ENCODE measurements around the gene PEX7. TPM values are rescaled to one million over a fixed set of nuclear protein-coding genes. Genes with fewer than 3 reads are reported as not detected.
A peak's percentile ranks its signal among the peaks of the same experiment; 100 is the strongest.

The PEX7 gene
- total RNA-seq, 2 experiments from 2014 or later: 2.0 to 3.4 TPM

- no peak for TF ChIP-seq CTCF (IDR thresholded peaks at IDR 0.05)
- H3K9me3 ChIP-seq (ENCODE audit: control insufficient read depth in 1 of 2, insufficient read depth in 1 of 2, low read length in 2 of 2): no peaks in the 10 kb centered on the region
- ATAC-seq (ENCODE audit: poor library complexity) (no peak), DNase-seq (no peak)
- Mint-ChIP-seq H3K9me3 (no peaks in the 10 kb centered on the region), H3K27ac (peak overlapping the region; percentile 92), H3K4me3 (peak overlapping the region; percentile 96), H3K4me1 (ENCODE audit: low read depth) (peaks cover 51% of the 10 kb centered on the region), H3K27me3 (no peaks in the 10 kb centered on the region), H3K36me3 (ENCODE audit: low read depth) (peaks cover 16% of the 10 kb centered on the region)
- peaks cover 41% of the 10 kb centered on the region for H3K4me1 ChIP-seq (ENCODE audit: insufficient read depth, low read length)
- ChIA-PET CTCF (interaction anchor here (0.7 to 8.2 kb wide), 5 partner anchors 38 to 146 kb away, joined by 3 to 224 read pairs (median 42); no protein-coding TSS in a partner anchor), POLR2A (interaction anchor here (2.7 to 8.6 kb wide), 5 partner anchors 28 to 501 kb away, joined by 41 to 151 read pairs (median 110); partner anchors contain the start of gene BCLAF1)
- H3K27ac ChIP-seq (ENCODE audit: low read depth in 1 of 2, low read length in 2 of 2): peak overlapping the region; percentile 59 to 98
- no peaks in the 10 kb centered on the region for H3K27me3 ChIP-seq (ENCODE audit: control insufficient read depth in 1 of 2, insufficient read depth in 2 of 2, low read length in 2 of 2)
- intact Hi-C loops (cut with DNase I, micrococcal nuclease): loop anchor here (5.0 to 10.0 kb wide), 3 partner anchors 76 to 506 kb away; partner anchors contain the start of gene BCLAF1 (in 2 of the 2)
- H3K36me3 ChIP-seq (ENCODE audit: insufficient read depth, low read length): no peaks in the 10 kb centered on the region
- peak overlapping the region; percentile 74 for H3K4me3 ChIP-seq (ENCODE audit: low read length)
Measured at GRCh38 chr6:136790411-136791295, 31.7 kb upstream of the PEX7 start.

GRCh38 chr6:136791296-136792094, 30.9 kb upstream of the PEX7 start:
- H3K9me3 ChIP-seq (ENCODE audit: control insufficient read depth in 1 of 2, insufficient read depth in 1 of 2, low read length in 2 of 2): no peaks in the 10 kb centered on the region
- H3K36me3 ChIP-seq (ENCODE audit: insufficient read depth, low read length): no peaks in the 10 kb centered on the region
- peak overlapping the region; percentile 74 for H3K4me3 ChIP-seq (ENCODE audit: low read length)
- Mint-ChIP-seq H3K4me1 (ENCODE audit: low read depth) (peaks cover 48% of the 10 kb centered on the region), H3K27me3 (no peaks in the 10 kb centered on the region), H3K27ac (peak overlapping the region; percentile 92), H3K36me3 (ENCODE audit: low read depth) (peaks cover 16% of the 10 kb centered on the region), H3K4me3 (peak overlapping the region; percentile 96), H3K9me3 (no peaks in the 10 kb centered on the region)
- H3K4me1 ChIP-seq (ENCODE audit: insufficient read depth, low read length): peaks cover 34% of the 10 kb centered on the region
- no peak for TF ChIP-seq CTCF (IDR thresholded peaks at IDR 0.05)
- CTCF ChIA-PET: interaction anchor here (0.6 to 8.2 kb wide), 53 partner anchors 9 to 1612 kb away, joined by 3 to 224 read pairs (median 6); partner anchors contain the start of gene PEX7
- POLR2A ChIA-PET: interaction anchor here (0.6 to 8.6 kb wide), 39 partner anchors 10 to 502 kb away, joined by 3 to 151 read pairs (median 6); partner anchors contain the start of genes BCLAF1 and PEX7
- no peaks in the 10 kb centered on the region for H3K27me3 ChIP-seq (ENCODE audit: control insufficient read depth in 1 of 2, insufficient read depth in 2 of 2, low read length in 2 of 2)
- peak overlapping the region; percentile 59 to 98 for H3K27ac ChIP-seq (ENCODE audit: low read depth in 1 of 2, low read length in 2 of 2)
- intact Hi-C loops (cut with DNase I, micrococcal nuclease): loop anchor here (1.0 to 10.0 kb wide), 5 partner anchors 38 to 507 kb away; partner anchors contain the start of gene BCLAF1 (in 2 of the 2)
- DNase-seq (peak; percentile 28 to 77 (median 44)), ATAC-seq (ENCODE audit: poor library complexity) (peak; percentile 3)

GRCh38 chr6:136792095-136792409, 30.3 kb upstream of the PEX7 start:
- ChIA-PET POLR2A (interaction anchor here (0.6 to 8.6 kb wide), 45 partner anchors 8 to 503 kb away, joined by 3 to 151 read pairs (median 5); partner anchors contain the start of genes BCLAF1 and PEX7), CTCF (interaction anchor here (0.6 to 8.2 kb wide), 56 partner anchors 9 to 1611 kb away, joined by 3 to 224 read pairs (median 6); partner anchors contain the start of gene PEX7)
- DNase-seq: no peak
- peak; percentile 10 for ATAC-seq (ENCODE audit: poor library complexity)
- Histone ChIP-seq H3K27ac (ENCODE audit: low read depth in 1 of 2, low read length in 2 of 2) (peak overlapping the region in 1 of 2 donors; percentile 98), H3K9me3 (ENCODE audit: control insufficient read depth in 1 of 2, insufficient read depth in 1 of 2, low read length in 2 of 2) (no peaks in the 10 kb centered on the region), H3K36me3 (ENCODE audit: insufficient read depth, low read length) (no peaks in the 10 kb centered on the region), H3K27me3 (ENCODE audit: control insufficient read depth in 1 of 2, insufficient read depth in 2 of 2, low read length in 2 of 2) (no peaks in the 10 kb centered on the region), H3K4me1 (ENCODE audit: insufficient read depth, low read length) (peaks cover 28% of the 10 kb centered on the region), H3K4me3 (ENCODE audit: low read length) (peak overlapping the region; percentile 74)
- TF ChIP-seq CTCF (IDR thresholded peaks at IDR 0.05): no peak
- Mint-ChIP-seq H3K9me3 (no peaks in the 10 kb centered on the region), H3K27me3 (no peaks in the 10 kb centered on the region), H3K4me1 (ENCODE audit: low read depth) (peaks cover 45% of the 10 kb centered on the region), H3K27ac (peak overlapping the region; percentile 99), H3K4me3 (peak overlapping the region; percentile 97), H3K36me3 (ENCODE audit: low read depth) (peaks cover 16% of the 10 kb centered on the region)
- intact Hi-C loops (cut with DNase I, micrococcal nuclease): loop anchor here (1.0 to 10.0 kb wide), 5 partner anchors 39 to 507 kb away; partner anchors contain the start of gene BCLAF1 (in 2 of the 2)

Data from CD4-positive, alpha-beta T cell (primary cell).